Limb (tissue), 2 donors: ENCODE measurements around the gene TCEAL8.
"Not testable (repeated sequence)": the region's sequence is repeated elsewhere in the genome, so short reads cannot be mapped to it uniquely, and the experiment has no call there.

Experiments used
- DNase-seq, 2 donors: peaks; one replicate each; pipeline ENCODE4 v3.0.0-alpha.2; 2016; ENCODE audit errors: extremely low spot score in 2 of 2

Gene TCEAL8

GRCh38 chrX:103254921-103255493 is at the start of gene TCEAL8:
Gene TCEAL8 (minus strand): TSS chrX:103255155. CDS start chrX:103253979, 1,176 bp downstream.
- peak; percentile 72 to 80 for DNase-seq

- no peak for DNase-seq
Measured at GRCh38 chrX:103304705-103305104, 49.8 kb upstream of the TCEAL8 start.

GRCh38 chrX:103293118-103293517 is 38.2 kb upstream of the TCEAL8 start:
- no peak for DNase-seq

- DNase-seq: no peak
Measured at GRCh38 chrX:103279624-103280023, 24.7 kb upstream of the TCEAL8 start.

GRCh38 chrX:103276581-103277002 is 21.6 kb upstream of the TCEAL8 start, which contains the start of gene TCEAL5:
Gene TCEAL5 (minus strand): TSS chrX:103276750. CDS start chrX:103274563, 2,187 bp downstream.
- DNase-seq: peak; percentile 15 to 79

GRCh38 chrX:103275947-103276567 is 21.1 kb upstream of the TCEAL8 start:
- DNase-seq: peak in 1 of 2 donors; percentile 43

- no peak for DNase-seq
Measured at GRCh38 chrX:103274284-103274683, 19.3 kb upstream of the TCEAL8 start.

GRCh38 chrX:103258275-103258674 is 3.3 kb upstream of the TCEAL8 start:
- no peak for DNase-seq

- DNase-seq: no peak
Measured at GRCh38 chrX:103256651-103257050, 1.7 kb upstream of the TCEAL8 start.

- DNase-seq: peak; percentile 17 to 75
Measured at GRCh38 chrX:103254171-103254824, 657 bp downstream of the TCEAL8 start.

- no peak for DNase-seq
Measured at GRCh38 chrX:103253608-103254007, 1.3 kb downstream of the TCEAL8 start.

- no peak for DNase-seq
Measured at GRCh38 chrX:103250977-103251376, 4.0 kb downstream of the TCEAL8 start.

- DNase-seq: no peak
Measured at GRCh38 chrX:103249805-103250204, 5.2 kb downstream of the TCEAL8 start.

- DNase-seq: no peak
Measured at GRCh38 chrX:103248553-103248952, 6.4 kb downstream of the TCEAL8 start.

- DNase-seq: no peak
Measured at GRCh38 chrX:103240155-103240554, 14.8 kb downstream of the TCEAL8 start.

- no peak for DNase-seq
Measured at GRCh38 chrX:103236296-103236695, 18.7 kb downstream of the TCEAL8 start.

- DNase-seq: not testable (repeated sequence)
Measured at GRCh38 chrX:103235608-103236007, 19.3 kb downstream of the TCEAL8 start.

GRCh38 chrX:103234869-103235268 is 20.1 kb downstream of the TCEAL8 start:
- DNase-seq: no peak

- no peak for DNase-seq
Measured at GRCh38 chrX:103233263-103233662, 21.7 kb downstream of the TCEAL8 start.

GRCh38 chrX:103225918-103226317 is 29.0 kb downstream of the TCEAL8 start:
- not testable (repeated sequence) for DNase-seq

GRCh38 chrX:103220511-103221323 is 34.2 kb downstream of the TCEAL8 start:
- DNase-seq: peak in 1 of 2 donors; percentile 29
